ENCODE measurements around the gene HSPG2.

Gene HSPG2

GRCh38 chr1:21896652-21897532 is 40.2 kb downstream of the HSPG2 start:
- H3K4me1 ChIP-seq (ENCODE audit: insufficient read depth, low read length, severe bottlenecking): no peaks in the 10 kb centered on the region
- H3K36me3 ChIP-seq (ENCODE audit: insufficient read depth, low read length): no peaks in the 10 kb centered on the region

GRCh38 chr1:21896026-21896425 is 41.1 kb downstream of the HSPG2 start:
- H4K20me1 ChIP-seq (ENCODE audit: insufficient read depth, low read length): no peaks in the 10 kb centered on the region
- no peaks in the 10 kb centered on the region for H3K9me3 ChIP-seq (ENCODE audit: low read length)
- no peaks in the 10 kb centered on the region for H3K36me3 ChIP-seq (ENCODE audit: insufficient read depth, low read length)
- TF ChIP-seq CTCF (IDR thresholded peaks at IDR 0.05; ENCODE audit: low read length) (no peak), EZH2 (IDR thresholded peaks at IDR 0.05; ENCODE audit: borderline replicate concordance, low read length) (no peak)
- no peak overlapping the region for H3K4me3 ChIP-seq (ENCODE audit: low read depth, low read length, poor library complexity, severe bottlenecking)
- no peaks in the 10 kb centered on the region for H3F3A ChIP-seq (ENCODE audit: insufficient read depth, low read length)
- no peaks in the 10 kb centered on the region for H3K9me2 ChIP-seq (ENCODE audit: low read depth, low read length)
- H3K4me1 ChIP-seq (ENCODE audit: insufficient read depth, low read length, severe bottlenecking): no peaks in the 10 kb centered on the region
- H3K4me2 ChIP-seq (ENCODE audit: low read length): no peak overlapping the region
- no peaks in the 10 kb centered on the region for H3K79me2 ChIP-seq (ENCODE audit: insufficient read depth, low read length)
- H3K9ac ChIP-seq (ENCODE audit: low read length): no peak overlapping the region
- no peak overlapping the region for H3K27ac ChIP-seq (ENCODE audit: low read depth, low read length, poor library complexity, severe bottlenecking)
- 0 out of 2 replicates have a peak, but pooled peaks cover 10% of the 10 kb centered on the region for H3K27me3 ChIP-seq (ENCODE audit: insufficient read depth, low read length)
- H2AFZ ChIP-seq (ENCODE audit: low read length): no peak overlapping the region

More at GRCh38 chr1:21896652-21897532, 40.2 kb downstream of the HSPG2 start:
- H3F3A ChIP-seq (ENCODE audit: insufficient read depth, low read length): no peaks in the 10 kb centered on the region
- H4K20me1 ChIP-seq (ENCODE audit: insufficient read depth, low read length): no peaks in the 10 kb centered on the region
- peaks cover 11% of the 10 kb centered on the region; the same call in 1 of the 2 replicates for H3K27me3 ChIP-seq (ENCODE audit: insufficient read depth, low read length)
- TF ChIP-seq EZH2 (IDR thresholded peaks at IDR 0.05; ENCODE audit: borderline replicate concordance, low read length): no peak
- no peak for TF ChIP-seq CTCF (IDR thresholded peaks at IDR 0.05; ENCODE audit: low read length)
- no peaks in the 10 kb centered on the region for H3K79me2 ChIP-seq (ENCODE audit: insufficient read depth, low read length)
- H3K9me3 ChIP-seq (ENCODE audit: low read length): no peaks in the 10 kb centered on the region
- no peak overlapping the region for H2AFZ ChIP-seq (ENCODE audit: low read length)
- H3K4me3 ChIP-seq (ENCODE audit: low read depth, low read length, poor library complexity, severe bottlenecking): no peak overlapping the region
- no peaks in the 10 kb centered on the region for H3K9me2 ChIP-seq (ENCODE audit: low read depth, low read length)
- no peak overlapping the region for H3K4me2 ChIP-seq (ENCODE audit: low read length)
- H3K27ac ChIP-seq (ENCODE audit: low read depth, low read length, poor library complexity, severe bottlenecking): no peak overlapping the region
- H3K9ac ChIP-seq (ENCODE audit: low read length): no peak overlapping the region

GRCh38 chr1:21894034-21894881 is 42.9 kb downstream of the HSPG2 start:
- H3K9ac ChIP-seq (ENCODE audit: low read length): no peak overlapping the region

More at GRCh38 chr1:21894034-21894881, 42.9 kb downstream of the HSPG2 start:
- 0 out of 2 replicates have a peak, but pooled peaks cover 7% of the 10 kb centered on the region for H3K27me3 ChIP-seq (ENCODE audit: insufficient read depth, low read length)
- no peaks in the 10 kb centered on the region for H3K36me3 ChIP-seq (ENCODE audit: insufficient read depth, low read length)
- no peak overlapping the region for H3K27ac ChIP-seq (ENCODE audit: low read depth, low read length, poor library complexity, severe bottlenecking)
- no peak overlapping the region for H3K4me3 ChIP-seq (ENCODE audit: low read depth, low read length, poor library complexity, severe bottlenecking)
- H3K4me1 ChIP-seq (ENCODE audit: insufficient read depth, low read length, severe bottlenecking): no peaks in the 10 kb centered on the region
- no peak overlapping the region for H3K4me2 ChIP-seq (ENCODE audit: low read length)
- TF ChIP-seq EZH2 (IDR thresholded peaks at IDR 0.05; ENCODE audit: borderline replicate concordance, low read length): no peak
- TF ChIP-seq CTCF (IDR thresholded peaks at IDR 0.05; ENCODE audit: low read length): no peak
- H2AFZ ChIP-seq (ENCODE audit: low read length): no peak overlapping the region
- H4K20me1 ChIP-seq (ENCODE audit: insufficient read depth, low read length): no peaks in the 10 kb centered on the region
- no peaks in the 10 kb centered on the region for H3K79me2 ChIP-seq (ENCODE audit: insufficient read depth, low read length)
- H3F3A ChIP-seq (ENCODE audit: insufficient read depth, low read length): no peaks in the 10 kb centered on the region
- no peaks in the 10 kb centered on the region for H3K9me2 ChIP-seq (ENCODE audit: low read depth, low read length)
- H3K9me3 ChIP-seq (ENCODE audit: low read length): no peaks in the 10 kb centered on the region

Measured in OCI-LY1 (cell line).